Measurements from ENCODE around the gene CNTN5. TPM values are rescaled to one million over a fixed set of nuclear protein-coding genes. Genes with fewer than 3 reads are reported as not detected.

The CNTN5 gene
- total RNA-seq, 1 experiment from 2014 or later, result not detected

DNA sequence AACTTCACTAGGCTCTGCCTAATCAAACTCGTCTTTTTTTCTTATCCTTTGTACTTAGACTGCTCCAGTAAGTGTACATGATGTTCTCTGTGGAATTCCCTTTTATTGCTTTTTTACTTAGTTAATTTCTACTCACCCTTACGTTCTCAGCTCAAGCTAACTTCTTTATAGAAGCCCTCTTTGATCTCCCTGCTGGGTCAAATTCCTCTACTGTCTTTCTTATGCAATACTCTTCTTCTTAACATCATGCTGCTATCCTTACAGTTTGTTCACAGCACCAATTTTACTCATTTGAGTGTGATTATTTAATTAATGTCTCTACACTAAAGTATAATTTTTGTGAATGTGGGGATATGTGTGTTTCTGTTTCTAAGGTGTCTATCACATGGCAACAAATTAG lies 498.3 kb downstream of the CNTN5 start:
- Histone ChIP-seq H3K27me3 (ENCODE audit: low read length) (no peaks in the 10 kb centered on the region), H3K9me2 (replicated peaks; ENCODE audit: insufficient read depth, low read length) (no peaks in the 10 kb centered on the region), H2AFZ (ENCODE audit: low read length) (no peak overlapping the region), H3K9me3 (ENCODE audit: low read length) (peaks cover 59% of the 10 kb centered on the region), H3K4me2 (ENCODE audit: low read depth, low read length, poor library complexity, severe bottlenecking) (no peak overlapping the region), H3K36me3 (ENCODE audit: insufficient read depth, low read length) (no peaks in the 10 kb centered on the region), H3K4me3 (ENCODE audit: low read length) (no peak overlapping the region), H3K79me2 (ENCODE audit: low read length) (no peaks in the 10 kb centered on the region), H3K9ac (ENCODE audit: low read length) (no peak overlapping the region), H3K4me1 (ENCODE audit: low read length) (no peaks in the 10 kb centered on the region), H3K27ac (ENCODE audit: low read length) (no peak overlapping the region), H4K20me1 (ENCODE audit: insufficient read depth, low read depth, low read length) (no peaks in the 10 kb centered on the region)
- DNase-seq, result no peak

DNA sequence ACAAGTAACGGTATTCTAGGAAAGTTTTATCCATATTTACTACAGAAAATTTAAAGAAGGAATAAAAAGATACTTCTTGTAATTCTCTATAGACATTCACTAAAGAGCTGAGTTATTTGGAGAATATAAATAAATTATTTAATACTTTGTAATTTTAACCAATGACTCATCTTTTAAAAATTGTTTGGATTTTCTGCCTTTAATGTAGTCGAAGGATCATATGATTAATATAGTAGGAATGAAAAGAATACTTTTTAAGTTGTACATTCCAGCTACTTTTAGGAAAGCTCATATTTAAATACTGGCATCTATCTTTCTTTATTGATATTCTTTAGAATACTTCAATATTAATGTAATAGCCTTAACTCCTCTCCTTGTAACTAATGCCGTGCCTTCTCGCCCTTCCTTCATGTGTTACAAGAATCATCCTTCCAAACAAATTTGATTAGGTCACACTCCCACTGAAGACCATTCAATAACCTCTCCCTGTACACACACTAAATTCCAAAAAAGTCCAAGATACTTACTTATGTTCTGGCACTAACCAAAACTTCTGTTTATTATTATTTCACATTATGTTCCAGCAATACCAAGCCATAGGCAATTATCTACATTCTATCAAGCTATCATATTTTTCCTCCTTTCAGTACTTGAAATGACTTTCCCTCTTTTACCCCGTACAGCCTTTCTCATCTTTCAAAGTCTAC lies 501.9 kb downstream of the CNTN5 start:
- Histone ChIP-seq H2AFZ (ENCODE audit: low read length) (0 out of 2 replicates have a peak overlapping the region, but pooled peaks have one; percentile 0), H3K9me2 (replicated peaks; ENCODE audit: insufficient read depth, low read length) (no peaks in the 10 kb centered on the region), H4K20me1 (ENCODE audit: insufficient read depth, low read depth, low read length) (no peaks in the 10 kb centered on the region), H3K79me2 (ENCODE audit: low read length) (no peaks in the 10 kb centered on the region), H3K36me3 (ENCODE audit: insufficient read depth, low read length) (no peaks in the 10 kb centered on the region), H3K9me3 (ENCODE audit: low read length) (peaks cover 53% of the 10 kb centered on the region), H3K9ac (ENCODE audit: low read length) (no peak overlapping the region), H3K4me1 (ENCODE audit: low read length) (no peaks in the 10 kb centered on the region), H3K27me3 (ENCODE audit: low read length) (no peaks in the 10 kb centered on the region), H3K4me2 (ENCODE audit: low read depth, low read length, poor library complexity, severe bottlenecking) (no peak overlapping the region), H3K4me3 (ENCODE audit: low read length) (no peak overlapping the region), H3K27ac (ENCODE audit: low read length) (no peak overlapping the region)
- no peak for DNase-seq

DNA sequence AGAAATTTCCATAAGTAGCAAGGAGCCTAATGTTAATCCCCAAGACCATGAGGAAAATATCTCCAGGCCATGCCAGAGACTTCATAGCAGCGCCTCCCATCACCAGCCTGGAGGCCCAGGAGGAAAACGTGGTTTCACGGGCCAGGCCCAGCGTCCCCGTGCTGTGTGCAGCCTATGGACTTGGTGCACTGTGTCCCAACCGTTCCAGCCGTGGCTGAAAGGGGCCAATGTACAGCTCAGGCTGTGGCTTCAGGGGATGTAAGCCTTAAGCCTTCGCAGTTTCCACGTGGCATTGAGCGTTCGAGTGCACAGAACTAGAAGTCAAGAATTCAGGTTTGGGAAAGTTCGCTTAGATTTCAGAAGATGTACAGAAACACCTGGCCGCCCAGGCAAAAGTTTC lies 510.7 kb downstream of the CNTN5 start:
- Histone ChIP-seq H4K20me1 (ENCODE audit: insufficient read depth, low read depth, low read length) (no peaks in the 10 kb centered on the region), H3K9me3 (ENCODE audit: low read length) (peaks cover 62% of the 10 kb centered on the region), H3K9me2 (replicated peaks; ENCODE audit: insufficient read depth, low read length) (no peaks in the 10 kb centered on the region), H3K27me3 (ENCODE audit: low read length) (no peaks in the 10 kb centered on the region), H3K27ac (ENCODE audit: low read length) (no peak overlapping the region), H2AFZ (ENCODE audit: low read length) (no peak overlapping the region), H3K79me2 (ENCODE audit: low read length) (no peaks in the 10 kb centered on the region), H3K4me1 (ENCODE audit: low read length) (no peaks in the 10 kb centered on the region), H3K4me2 (ENCODE audit: low read depth, low read length, poor library complexity, severe bottlenecking) (no peak overlapping the region), H3K36me3 (ENCODE audit: insufficient read depth, low read length) (no peaks in the 10 kb centered on the region), H3K9ac (ENCODE audit: low read length) (no peak overlapping the region), H3K4me3 (ENCODE audit: low read length) (no peak overlapping the region)
- DNase-seq, result no peak

- Histone ChIP-seq H2AFZ (ENCODE audit: low read length) (no peak overlapping the region), H3K4me2 (ENCODE audit: low read depth, low read length, poor library complexity, severe bottlenecking) (no peak overlapping the region), H3K4me3 (ENCODE audit: low read length) (no peak overlapping the region), H4K20me1 (ENCODE audit: insufficient read depth, low read depth, low read length) (no peaks in the 10 kb centered on the region), H3K9me2 (replicated peaks; ENCODE audit: insufficient read depth, low read length) (0 out of 2 replicates have a peak, but pooled peaks cover 5% of the 10 kb centered on the region), H3K9ac (ENCODE audit: low read length) (no peak overlapping the region), H3K79me2 (ENCODE audit: low read length) (no peaks in the 10 kb centered on the region), H3K27me3 (ENCODE audit: low read length) (no peaks in the 10 kb centered on the region), H3K4me1 (ENCODE audit: low read length) (no peaks in the 10 kb centered on the region), H3K27ac (ENCODE audit: low read length) (no peak overlapping the region), H3K36me3 (ENCODE audit: insufficient read depth, low read length) (no peaks in the 10 kb centered on the region), H3K9me3 (ENCODE audit: low read length) (peaks cover 54% of the 10 kb centered on the region)
- no peak for DNase-seq
These were observed 514.1 kb downstream of the CNTN5 start for GRCh38 chr11:99534812-99535211.

- Histone ChIP-seq H3K9me3 (ENCODE audit: low read length) (peaks cover 54% of the 10 kb centered on the region), H3K9me2 (replicated peaks; ENCODE audit: insufficient read depth, low read length) (0 out of 2 replicates have a peak, but pooled peaks cover 7% of the 10 kb centered on the region), H3K27me3 (ENCODE audit: low read length) (no peaks in the 10 kb centered on the region), H3K4me2 (ENCODE audit: low read depth, low read length, poor library complexity, severe bottlenecking) (no peak overlapping the region), H3K9ac (ENCODE audit: low read length) (no peak overlapping the region), H2AFZ (ENCODE audit: low read length) (no peak overlapping the region), H3K36me3 (ENCODE audit: insufficient read depth, low read length) (no peaks in the 10 kb centered on the region), H4K20me1 (ENCODE audit: insufficient read depth, low read depth, low read length) (no peaks in the 10 kb centered on the region), H3K4me3 (ENCODE audit: low read length) (no peak overlapping the region), H3K4me1 (ENCODE audit: low read length) (no peaks in the 10 kb centered on the region), H3K79me2 (ENCODE audit: low read length) (no peaks in the 10 kb centered on the region), H3K27ac (ENCODE audit: low read length) (no peak overlapping the region)
- DNase-seq, result no peak
These were observed 514.7 kb downstream of the CNTN5 start for GRCh38 chr11:99535406-99535805.

DNA sequence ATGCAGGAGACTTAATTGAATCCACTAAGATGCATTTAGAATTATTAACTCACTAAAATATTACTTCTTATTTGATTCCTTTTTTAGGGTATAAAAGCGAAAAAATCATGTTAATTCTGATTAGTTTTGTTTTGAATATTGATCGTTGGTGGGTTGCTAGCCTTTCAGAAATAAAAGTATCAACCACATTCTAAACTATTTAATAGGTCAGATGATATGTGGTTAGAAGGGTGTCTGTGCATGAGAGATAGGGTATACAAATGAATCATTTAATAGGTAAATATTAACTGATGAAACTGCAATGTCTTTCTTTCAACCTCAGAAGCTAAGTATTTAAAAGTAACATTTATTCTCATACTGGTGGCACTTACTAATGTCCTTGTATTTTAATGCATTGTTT lies 515.1 kb downstream of the CNTN5 start:
- H3K4me3 ChIP-seq (ENCODE audit: low read length), result no peak overlapping the region
- no peaks in the 10 kb centered on the region for H3K36me3 ChIP-seq (ENCODE audit: insufficient read depth, low read length)
- H3K4me2 ChIP-seq (ENCODE audit: low read depth, low read length, poor library complexity, severe bottlenecking), result no peak overlapping the region
- 0 out of 2 replicates have a peak, but pooled peaks cover 7% of the 10 kb centered on the region for H3K9me2 ChIP-seq (replicated peaks; ENCODE audit: insufficient read depth, low read length)
- H3K79me2 ChIP-seq (ENCODE audit: low read length), result no peaks in the 10 kb centered on the region
- peaks cover 54% of the 10 kb centered on the region for H3K9me3 ChIP-seq (ENCODE audit: low read length)
- H2AFZ ChIP-seq (ENCODE audit: low read length), result no peak overlapping the region
- H4K20me1 ChIP-seq (ENCODE audit: insufficient read depth, low read depth, low read length), result no peaks in the 10 kb centered on the region
- DNase-seq, result no peak
- no peak overlapping the region for H3K9ac ChIP-seq (ENCODE audit: low read length)
- H3K27me3 ChIP-seq (ENCODE audit: low read length), result no peaks in the 10 kb centered on the region
- H3K27ac ChIP-seq (ENCODE audit: low read length), result no peak overlapping the region
- no peaks in the 10 kb centered on the region for H3K4me1 ChIP-seq (ENCODE audit: low read length)

- no peak overlapping the region for H3K4me2 ChIP-seq (ENCODE audit: low read depth, low read length, poor library complexity, severe bottlenecking)
- no peak overlapping the region for H3K27ac ChIP-seq (ENCODE audit: low read length)
- H3K9ac ChIP-seq (ENCODE audit: low read length), result no peak overlapping the region
- no peaks in the 10 kb centered on the region for H3K4me1 ChIP-seq (ENCODE audit: low read length)
- no peak overlapping the region for H2AFZ ChIP-seq (ENCODE audit: low read length)
- H3K27me3 ChIP-seq (ENCODE audit: low read length), result no peaks in the 10 kb centered on the region
- H4K20me1 ChIP-seq (ENCODE audit: insufficient read depth, low read depth, low read length), result no peaks in the 10 kb centered on the region
- no peak for DNase-seq
- no peaks in the 10 kb centered on the region for H3K36me3 ChIP-seq (ENCODE audit: insufficient read depth, low read length)
- H3K9me3 ChIP-seq (ENCODE audit: low read length), result peaks cover 58% of the 10 kb centered on the region
- 0 out of 2 replicates have a peak, but pooled peaks cover 7% of the 10 kb centered on the region for H3K9me2 ChIP-seq (replicated peaks; ENCODE audit: insufficient read depth, low read length)
- no peaks in the 10 kb centered on the region for H3K79me2 ChIP-seq (ENCODE audit: low read length)
- no peak overlapping the region for H3K4me3 ChIP-seq (ENCODE audit: low read length)
These were observed 516.9 kb downstream of the CNTN5 start for GRCh38 chr11:99537681-99538080.

GRCh38 chr11:99545616-99546015 lies 524.9 kb downstream of the CNTN5 start:
- no peak overlapping the region for H3K4me3 ChIP-seq (ENCODE audit: low read length)
- no peak overlapping the region for H3K27ac ChIP-seq (ENCODE audit: low read length)
- H3K9me2 ChIP-seq (replicated peaks; ENCODE audit: insufficient read depth, low read length), result no peaks in the 10 kb centered on the region
- H3K27me3 ChIP-seq (ENCODE audit: low read length), result no peaks in the 10 kb centered on the region
- H3K79me2 ChIP-seq (ENCODE audit: low read length), result no peaks in the 10 kb centered on the region
- peaks cover 53% of the 10 kb centered on the region for H3K9me3 ChIP-seq (ENCODE audit: low read length)
- no peak overlapping the region for H3K4me2 ChIP-seq (ENCODE audit: low read depth, low read length, poor library complexity, severe bottlenecking)
- no peak overlapping the region for H2AFZ ChIP-seq (ENCODE audit: low read length)
- DNase-seq, result no peak
- no peak overlapping the region for H3K9ac ChIP-seq (ENCODE audit: low read length)
- no peaks in the 10 kb centered on the region for H4K20me1 ChIP-seq (ENCODE audit: insufficient read depth, low read depth, low read length)
- no peaks in the 10 kb centered on the region for H3K4me1 ChIP-seq (ENCODE audit: low read length)
- no peaks in the 10 kb centered on the region for H3K36me3 ChIP-seq (ENCODE audit: insufficient read depth, low read length)
